ENCODE measurements around the gene MED25.
A peak's percentile ranks its signal among the peaks of the same experiment; 100 is the strongest.

The MED25 gene

DNA sequence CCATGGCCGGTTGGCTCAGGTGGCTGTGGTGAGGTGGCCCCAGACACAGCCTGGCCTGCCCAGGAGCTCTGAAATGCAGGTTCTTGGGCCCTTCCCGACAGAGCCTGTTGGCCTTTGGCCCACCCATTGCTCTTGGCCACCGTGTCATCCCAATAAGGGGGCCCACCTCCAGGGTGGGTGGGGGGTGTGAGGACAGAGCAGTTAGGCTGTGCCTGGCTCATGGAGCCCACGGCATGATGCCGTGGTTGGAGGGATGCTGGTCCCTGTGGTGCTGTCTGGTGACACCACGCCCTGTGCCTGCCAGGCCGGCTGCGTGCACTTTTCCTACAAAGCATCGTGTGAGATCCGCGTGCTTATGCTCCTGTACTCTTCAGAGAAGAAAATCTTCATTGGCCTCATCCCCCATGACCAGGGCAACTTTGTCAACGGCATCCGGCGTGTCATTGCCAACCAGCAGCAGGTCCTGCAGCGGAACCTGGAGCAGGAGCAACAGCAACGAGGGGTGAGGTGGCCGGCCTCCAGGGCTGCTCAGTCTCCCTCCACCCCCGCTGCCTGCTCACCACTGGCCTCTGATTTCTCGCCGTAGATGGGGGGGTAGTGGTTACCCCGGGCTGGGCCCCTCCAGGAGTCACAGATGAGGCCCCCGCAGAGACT, 41.7 kb downstream of the MED25 start:
- DNase-seq: no peak

- no peak for DNase-seq
Observed at GRCh38 chr19:49860336-49861102, 42.4 kb downstream of the MED25 start.

DNA sequence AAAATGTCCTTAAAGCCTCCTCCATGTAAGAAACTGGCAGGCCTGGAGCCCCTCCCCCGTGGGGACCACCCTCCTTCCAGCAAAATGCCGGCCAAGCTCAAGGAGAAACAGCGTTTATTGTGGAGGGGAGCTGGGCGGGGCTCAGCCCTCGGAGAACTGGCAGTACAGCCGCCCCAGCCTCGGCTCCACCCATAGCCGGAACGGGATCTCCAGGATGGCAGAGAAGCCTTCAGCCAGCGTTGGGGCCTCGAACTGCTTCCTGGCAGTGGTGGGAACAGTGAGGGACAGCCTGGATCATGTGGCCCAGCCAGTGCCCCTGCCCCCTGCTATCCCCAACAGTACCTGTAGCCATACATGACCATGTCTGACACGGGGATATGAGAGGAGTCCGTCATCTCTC, 43.0 kb downstream of the MED25 start:
- DNase-seq: no peak

DNA sequence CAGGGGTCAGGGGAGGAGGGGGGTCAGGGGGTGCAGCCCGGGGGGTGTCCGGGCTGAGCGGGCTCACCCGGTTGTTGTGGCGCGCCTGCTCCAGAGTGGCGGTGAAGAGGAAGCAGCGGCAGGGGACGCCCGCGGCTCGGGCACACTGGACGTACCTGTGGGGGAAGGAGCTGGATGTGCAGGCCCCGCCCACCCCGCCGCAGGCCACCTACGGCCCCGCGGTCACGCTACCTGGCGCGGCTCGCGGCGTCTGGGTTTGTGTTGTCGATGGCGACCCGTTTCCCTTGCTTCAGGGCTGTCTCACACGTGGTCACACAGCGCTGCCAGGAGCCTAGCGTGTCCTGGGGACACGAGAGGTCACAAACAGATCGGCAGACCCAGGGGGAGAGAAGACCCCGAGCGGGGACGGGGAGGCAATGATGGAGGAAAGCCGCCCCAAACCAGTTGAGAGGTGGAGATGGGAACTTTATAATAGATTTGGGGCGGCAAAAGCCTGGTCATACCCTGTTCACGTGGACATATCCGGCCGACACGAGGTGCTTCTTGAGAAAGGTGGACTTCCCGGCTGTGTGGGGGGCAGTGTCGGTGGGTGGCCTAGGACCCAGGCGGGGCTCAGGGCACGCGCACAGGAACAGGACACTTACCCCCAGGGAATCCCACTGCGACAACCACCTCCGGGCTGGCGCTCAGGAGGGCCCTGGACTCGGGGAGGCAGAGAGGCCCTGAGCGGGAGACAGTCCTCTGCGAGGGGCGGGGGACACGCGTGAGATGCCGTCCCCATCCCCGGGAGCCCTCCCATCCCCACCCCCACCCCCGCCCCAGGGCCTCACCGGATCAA, 43.7 kb downstream of the MED25 start:
- DNase-seq: no peak

- DNase-seq: no peak
Observed at GRCh38 chr19:49862391-49863253, 44.5 kb downstream of the MED25 start.

DNA sequence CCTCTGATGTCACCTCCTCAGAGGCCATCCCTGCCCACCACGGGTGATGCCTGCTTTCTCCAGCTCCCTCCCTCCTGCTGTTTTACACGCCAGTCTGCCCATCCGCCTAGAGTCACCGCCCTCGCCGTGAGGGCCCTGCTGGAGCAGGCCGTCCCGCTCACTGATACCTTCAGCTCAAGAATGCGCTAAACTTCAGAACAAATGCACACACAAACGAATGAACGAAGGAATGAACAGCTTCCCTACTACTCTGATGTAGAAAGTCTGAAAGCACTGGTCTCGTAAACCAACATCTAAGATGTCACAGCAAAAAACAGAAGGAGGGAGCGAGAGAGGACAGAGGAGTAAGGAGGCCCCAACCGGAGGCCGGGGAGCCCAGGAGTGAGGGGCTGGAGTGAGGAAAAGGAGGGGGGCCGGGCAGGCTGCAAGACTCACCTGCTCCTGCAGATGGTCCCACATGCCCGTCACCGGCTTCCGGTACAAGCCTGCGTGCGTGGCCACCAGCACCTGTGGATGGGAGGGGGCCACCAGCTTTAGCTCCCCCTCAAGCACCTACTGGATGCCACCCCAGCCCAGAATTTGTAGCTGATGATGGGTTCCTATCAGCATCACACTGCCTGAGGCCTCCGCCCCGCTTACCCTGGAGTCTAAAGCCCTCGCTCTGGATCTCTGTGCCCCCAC, 45.3 kb downstream of the MED25 start:
- no peak for DNase-seq

DNA sequence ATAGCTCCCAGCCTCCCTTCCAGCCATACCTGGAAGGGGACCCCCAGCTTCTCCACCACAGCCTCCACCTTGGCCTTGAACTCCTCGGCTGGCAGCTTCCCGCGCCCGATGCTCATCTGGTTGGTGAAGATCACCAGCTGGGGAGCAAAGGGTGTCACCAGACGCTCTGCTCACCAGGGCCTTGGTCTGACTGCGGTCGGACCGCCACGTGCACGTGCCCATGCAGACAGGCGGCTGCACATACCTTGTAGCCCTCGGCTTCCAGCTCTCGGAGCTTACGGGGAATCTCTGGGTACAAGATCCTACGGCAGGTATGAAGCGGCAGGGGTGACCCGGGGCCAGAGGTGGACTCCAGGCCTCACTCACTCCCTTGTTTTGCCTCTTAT, 45.8 kb downstream of the MED25 start:
- no peak for DNase-seq

DNA sequence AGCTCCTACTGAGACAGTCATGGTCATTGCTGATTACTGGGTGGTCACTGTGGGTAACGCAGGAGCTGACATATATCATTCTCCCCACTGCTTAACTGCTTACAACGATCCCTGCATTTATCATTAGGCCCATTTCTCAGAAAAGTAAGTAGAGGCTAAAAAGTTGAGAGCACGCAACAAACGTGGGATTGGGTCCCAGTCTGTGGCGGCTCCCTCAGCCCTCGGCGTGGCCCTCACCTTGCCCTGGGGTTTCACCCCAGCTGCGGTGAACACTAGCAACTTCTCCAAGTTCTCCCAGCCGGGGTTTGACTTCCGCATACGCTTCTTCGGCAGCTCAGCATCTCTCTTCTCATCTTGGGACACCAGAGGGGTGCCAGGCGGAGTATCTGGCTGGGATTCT, 46.8 kb downstream of the MED25 start:
- no peak for DNase-seq

DNA sequence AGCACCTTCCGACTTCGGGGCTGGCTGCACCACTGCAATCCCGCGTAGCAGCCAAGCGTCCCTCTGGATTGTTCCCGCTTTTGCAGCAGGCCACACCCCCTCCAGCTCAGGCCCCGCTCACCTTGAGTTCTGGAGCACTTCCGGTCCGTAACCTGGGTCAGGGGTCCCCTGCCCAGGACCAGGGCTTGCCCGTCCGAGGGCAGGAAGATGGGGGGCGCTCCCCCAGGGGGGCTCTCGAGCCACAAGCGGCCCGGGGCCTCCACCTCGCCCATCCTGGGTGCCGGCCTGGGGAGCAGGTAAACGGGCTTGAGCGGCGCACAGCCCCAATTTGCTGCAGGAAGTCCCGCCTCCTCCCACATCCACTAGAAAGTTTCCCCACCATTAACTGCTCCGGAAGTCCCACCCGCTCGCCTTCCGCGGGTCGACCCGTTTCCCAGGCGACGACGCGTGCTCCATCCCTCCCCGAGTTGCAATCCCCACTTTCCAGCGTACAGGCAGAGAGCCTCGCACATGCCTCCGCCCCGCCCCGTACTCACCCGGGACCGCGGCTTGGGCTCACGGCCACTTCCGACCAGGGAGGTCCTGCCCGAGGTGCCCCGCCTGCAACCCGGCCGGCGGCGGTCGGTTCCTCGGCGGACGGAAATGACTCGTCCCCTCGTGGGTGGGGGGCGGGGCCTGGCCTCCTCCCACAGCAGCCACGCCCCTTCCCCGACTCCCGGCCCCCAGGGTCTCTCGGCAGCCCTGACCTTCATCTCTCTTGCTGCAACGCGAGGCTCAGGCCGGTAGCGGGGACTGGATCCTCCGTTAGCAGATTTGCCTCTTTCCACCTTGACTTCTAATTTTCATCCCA, 49.1 kb downstream of the MED25 start, which contains the start of gene PNKP:
Gene PNKP (minus strand): TSS at position 644 of the 850 bp plus-strand sequence. CDS start 372 bp downstream, at position 272.
- peak; percentile 97 for DNase-seq

DNA sequence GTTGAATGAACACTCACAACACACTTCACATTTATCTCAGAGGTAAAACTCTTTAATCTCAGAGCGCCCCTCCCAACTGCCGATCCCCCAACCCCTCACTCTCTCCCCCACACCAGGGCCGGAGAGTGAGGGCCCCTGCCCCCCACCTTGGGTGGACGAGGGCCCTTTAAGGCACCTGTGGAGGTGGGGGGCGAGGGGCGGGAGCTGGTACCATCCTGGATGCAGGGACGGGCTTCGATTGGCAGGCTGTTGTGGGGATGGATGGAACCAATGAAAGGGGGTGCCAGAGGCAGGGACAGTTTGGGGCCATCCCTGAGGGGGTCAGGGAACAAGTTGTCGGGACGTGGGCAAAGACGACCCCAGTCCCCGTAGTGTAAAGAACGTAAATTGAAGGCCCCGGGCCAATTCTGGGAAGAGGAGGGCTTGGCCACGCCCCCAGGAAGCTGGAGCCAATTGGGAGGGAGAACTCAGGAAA, 51.0 kb downstream of the MED25 start:
- no peak for DNase-seq

DNA sequence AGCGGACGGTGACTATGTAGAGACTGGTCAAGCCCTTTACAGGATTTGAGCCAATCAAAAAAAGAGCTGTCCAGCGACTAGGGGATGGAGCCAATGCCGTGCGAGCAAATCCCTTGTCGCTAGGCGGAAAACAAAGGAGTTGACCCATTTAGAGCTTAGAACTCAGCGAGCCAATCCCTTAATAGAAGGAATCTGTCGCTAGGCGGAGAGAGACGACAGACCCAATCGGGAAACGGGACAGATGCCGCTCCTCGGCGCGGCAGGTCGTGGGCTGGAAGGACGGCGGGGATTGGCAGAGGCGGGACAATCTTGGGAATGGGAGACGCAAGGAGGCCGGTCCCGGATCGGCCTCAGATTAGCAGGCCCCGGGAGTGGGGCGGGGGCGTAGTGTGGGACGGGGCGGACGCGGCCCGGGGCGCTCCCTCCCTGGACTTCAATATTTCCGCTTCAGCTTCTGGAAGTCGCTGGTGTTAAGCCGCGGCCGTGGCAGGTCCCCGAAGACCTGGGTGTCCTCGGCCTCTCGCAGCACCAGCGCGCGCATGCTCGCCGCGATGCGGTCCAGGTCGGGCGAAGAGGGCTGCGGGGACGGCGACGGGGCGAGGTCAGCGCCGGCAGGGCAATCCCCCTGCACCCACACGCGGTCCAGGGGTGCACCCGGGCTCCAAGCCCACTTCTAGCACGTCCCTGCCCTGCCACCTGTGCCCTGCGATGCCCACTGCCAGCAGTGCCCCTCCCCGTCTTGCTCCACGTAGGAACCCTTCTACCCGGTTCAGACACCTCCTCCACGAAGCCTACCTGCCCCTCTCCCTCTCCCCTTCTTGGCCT, 51.6 kb downstream of the MED25 start:
- DNase-seq: peak; percentile 98

DNA sequence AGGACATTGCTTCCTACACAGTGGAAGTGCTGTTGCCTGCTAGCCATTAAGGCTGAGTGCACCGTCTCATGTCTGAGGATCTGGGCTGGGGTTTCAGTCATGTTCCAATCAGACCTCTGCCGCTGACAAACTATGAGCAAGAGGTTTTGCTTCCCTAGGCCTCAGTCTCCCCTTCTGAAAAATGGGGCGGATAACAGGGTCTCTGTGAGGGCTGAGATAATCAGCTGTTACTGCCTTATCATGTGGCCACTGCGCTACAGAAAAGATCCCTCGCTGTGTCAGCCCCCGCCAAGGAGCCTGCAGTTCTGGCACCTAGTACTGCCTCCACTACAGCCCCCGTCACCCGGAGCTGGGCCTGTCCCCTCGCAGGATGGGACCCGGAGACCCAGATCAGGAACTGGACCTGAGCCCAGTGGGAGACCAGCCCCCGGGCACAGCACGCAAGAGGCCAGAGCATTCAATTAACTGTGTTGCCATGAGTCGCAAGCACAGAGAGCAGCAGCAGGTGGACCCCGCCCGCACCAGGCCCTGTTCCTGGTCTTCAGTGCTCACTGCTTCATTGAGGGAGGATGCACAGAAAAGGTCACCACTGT, 52.3 kb downstream of the MED25 start:
- DNase-seq: no peak

GRCh38 chr19:49871349-49871985, 53.4 kb downstream of the MED25 start:
- DNase-seq: no peak

GRCh38 chr19:49872245-49873128, 54.4 kb downstream of the MED25 start:
- no peak for DNase-seq

- DNase-seq: no peak
Observed at GRCh38 chr19:49873129-49873521, 55.0 kb downstream of the MED25 start.

- DNase-seq: no peak
Observed at GRCh38 chr19:49873834-49874233, 55.7 kb downstream of the MED25 start.

DNA sequence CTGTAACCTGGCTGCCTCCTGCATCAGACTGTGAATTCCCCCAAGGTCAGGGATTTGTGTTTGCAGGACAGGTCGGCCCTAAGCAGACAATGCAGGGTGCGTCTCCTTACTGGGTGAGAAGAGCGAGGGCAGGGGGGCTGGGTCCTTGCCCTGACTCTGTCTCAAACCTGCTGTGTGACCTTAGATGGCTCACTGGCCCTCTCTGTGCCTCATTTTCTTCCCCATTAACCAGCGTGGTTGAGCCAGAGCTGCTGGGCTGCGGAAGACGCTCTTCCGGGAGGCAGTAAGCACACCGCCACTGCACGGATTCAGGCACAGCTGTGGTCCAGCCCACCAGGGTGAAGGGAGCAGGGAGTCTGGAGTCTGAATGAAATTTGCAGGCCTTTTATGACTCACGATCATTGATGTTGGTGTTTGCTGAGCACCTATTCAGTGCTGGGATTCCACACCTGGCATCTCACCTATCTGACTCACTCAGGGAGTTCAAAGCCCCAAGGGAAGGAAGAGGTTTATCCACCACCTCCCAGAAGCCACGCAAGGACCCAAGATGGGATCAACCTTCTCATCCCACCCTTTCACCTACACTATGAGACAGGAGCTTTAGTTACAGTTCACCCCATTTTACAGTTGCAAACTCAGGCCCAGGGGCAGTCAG, 56.5 kb downstream of the MED25 start:
- DNase-seq: no peak

Measured in right forelimb (tissue), 1 donor.